ENCODE measurements around the gene GPX1.
"Not testable (repeated sequence)": the region's sequence is repeated elsewhere in the genome, so short reads cannot be mapped to it uniquely, and the experiment has no call there.

The GPX1 gene

DNA sequence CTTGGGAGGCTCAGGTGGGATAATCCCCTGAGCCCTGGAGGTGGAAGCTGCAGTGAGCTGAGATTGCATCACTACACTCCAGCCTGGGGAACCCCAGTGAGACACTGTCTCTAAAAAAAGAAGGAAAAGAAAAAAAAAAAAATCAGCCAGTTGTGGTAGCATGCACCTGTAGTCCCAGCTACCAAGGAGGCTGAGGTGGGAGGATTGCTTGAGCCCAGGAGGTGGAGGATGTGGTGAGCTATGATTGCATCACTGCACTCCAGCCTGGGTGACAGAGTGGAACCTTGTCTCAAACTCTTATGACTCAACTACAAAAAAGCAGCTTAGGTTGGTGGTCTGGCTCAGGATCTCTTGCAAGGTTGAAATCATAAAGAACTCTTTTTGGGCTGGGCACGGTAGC lies 19.3 kb upstream of the GPX1 start:
- no peak for DNase-seq (ENCODE audit: low spot score)
- TF ChIP-seq, protein P1, sequence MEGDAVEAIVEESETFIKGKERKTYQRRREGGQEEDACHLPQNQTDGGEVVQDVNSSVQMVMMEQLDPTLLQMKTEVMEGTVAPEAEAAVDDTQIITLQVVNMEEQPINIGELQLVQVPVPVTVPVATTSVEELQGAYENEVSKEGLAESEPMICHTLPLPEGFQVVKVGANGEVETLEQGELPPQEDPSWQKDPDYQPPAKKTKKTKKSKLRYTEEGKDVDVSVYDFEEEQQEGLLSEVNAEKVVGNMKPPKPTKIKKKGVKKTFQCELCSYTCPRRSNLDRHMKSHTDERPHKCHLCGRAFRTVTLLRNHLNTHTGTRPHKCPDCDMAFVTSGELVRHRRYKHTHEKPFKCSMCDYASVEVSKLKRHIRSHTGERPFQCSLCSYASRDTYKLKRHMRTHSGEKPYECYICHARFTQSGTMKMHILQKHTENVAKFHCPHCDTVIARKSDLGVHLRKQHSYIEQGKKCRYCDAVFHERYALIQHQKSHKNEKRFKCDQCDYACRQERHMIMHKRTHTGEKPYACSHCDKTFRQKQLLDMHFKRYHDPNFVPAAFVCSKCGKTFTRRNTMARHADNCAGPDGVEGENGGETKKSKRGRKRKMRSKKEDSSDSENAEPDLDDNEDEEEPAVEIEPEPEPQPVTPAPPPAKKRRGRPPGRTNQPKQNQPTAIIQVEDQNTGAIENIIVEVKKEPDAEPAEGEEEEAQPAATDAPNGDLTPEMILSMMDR (IDR thresholded peaks at IDR 0.05; ENCODE audit: extremely low read depth, missing control alignments), result no peak

DNA sequence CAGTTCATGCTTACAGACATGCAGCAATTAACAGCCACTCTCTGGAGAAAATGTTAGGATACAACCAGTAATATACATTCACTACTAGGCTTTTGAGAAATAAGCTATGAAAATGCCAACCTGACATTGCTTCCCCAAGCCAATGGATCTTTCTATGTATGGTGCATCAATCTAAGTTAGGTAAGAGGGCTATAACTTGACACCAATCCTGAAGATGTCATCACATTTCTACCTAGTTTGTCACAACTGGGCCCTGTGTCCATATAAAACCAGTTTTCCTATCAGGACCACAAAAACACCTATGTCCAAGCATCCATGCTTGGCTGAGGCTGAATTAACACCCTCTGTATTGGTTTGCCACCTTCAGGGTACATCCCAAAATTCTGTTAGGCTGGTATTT lies 13.8 kb upstream of the GPX1 start:
- no peak for DNase-seq (ENCODE audit: low spot score)
- TF ChIP-seq, protein P1 (IDR thresholded peaks at IDR 0.05; ENCODE audit: extremely low read depth, missing control alignments), result no peak

DNA sequence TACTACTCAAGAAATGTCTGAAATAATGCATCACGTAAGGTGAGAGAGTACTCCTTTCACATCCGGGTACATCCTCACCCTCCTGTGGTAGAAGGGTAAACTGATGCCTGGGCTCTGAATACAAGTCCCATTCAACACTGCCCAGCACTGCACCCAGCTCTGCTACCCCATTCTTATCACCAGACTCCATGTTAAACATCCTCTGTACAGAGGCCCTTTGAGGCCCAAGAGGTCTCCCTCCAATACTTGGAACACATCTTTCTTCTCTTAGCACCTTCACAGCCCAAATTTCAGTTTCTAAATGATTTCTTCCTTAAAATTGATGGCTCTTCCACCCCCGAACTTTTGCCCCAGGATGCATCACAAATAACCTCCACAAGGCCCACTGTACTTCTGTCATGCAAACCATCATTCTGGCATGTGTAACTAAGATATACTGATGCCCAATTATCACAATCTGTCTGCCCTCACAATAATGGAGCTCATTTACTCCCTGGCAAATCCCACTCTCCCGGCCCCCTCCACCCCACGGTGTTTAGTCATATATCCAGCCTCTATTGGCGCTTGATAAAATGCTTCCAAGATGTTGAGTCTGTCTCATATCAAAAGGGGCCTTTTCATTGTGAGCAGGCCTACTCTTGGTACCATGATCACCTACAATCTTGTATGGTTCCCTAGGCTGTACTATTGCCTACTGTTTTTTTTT lies 12.6 kb upstream of the GPX1 start:
- no peak for DNase-seq (ENCODE audit: low spot score)
- TF ChIP-seq, protein P1 (IDR thresholded peaks at IDR 0.05; ENCODE audit: extremely low read depth, missing control alignments), result no peak

DNA sequence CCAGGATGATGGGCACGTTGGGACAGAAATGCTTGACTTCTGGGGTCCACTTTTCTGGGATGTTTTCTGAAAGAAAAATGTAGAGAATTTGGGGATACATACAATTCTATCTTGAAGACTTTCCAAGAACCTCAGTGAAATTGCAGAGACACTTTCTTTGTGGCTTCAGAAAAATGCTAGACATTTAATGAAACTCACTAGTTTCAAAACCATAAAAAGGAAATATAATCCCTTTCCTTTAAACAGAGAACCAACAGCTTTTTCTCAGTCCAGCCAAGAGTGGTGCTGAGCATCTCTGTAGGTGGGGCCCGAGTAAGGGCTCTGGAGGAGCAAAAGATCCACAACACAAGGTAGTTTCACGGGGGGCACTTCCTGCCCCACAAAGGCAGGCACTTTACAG lies 4.4 kb upstream of the GPX1 start:
- TF ChIP-seq, protein P1 (IDR thresholded peaks at IDR 0.05; ENCODE audit: extremely low read depth, missing control alignments), result no peak
- no peak for DNase-seq (ENCODE audit: low spot score)

DNA sequence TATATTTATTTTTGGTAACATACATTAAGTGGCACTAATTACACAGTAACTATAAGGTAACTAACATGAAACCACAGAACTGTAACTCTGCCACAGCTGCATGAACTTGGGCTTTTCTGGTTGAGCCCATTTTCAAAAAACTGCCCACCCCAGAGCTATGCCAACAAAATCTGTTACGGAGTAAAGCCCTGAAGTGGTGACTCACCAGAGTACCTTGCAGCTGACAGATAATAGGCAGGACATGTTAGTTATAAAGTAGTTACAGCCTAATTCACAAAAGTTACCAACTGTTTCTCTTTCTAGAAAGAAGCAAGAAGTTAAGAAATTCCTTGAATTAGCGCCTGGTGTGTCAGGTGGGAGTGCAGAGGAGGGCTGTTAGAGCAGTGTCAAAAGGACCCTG lies 1.5 kb upstream of the GPX1 start:
- DNase-seq (ENCODE audit: low spot score), result no peak

DNA sequence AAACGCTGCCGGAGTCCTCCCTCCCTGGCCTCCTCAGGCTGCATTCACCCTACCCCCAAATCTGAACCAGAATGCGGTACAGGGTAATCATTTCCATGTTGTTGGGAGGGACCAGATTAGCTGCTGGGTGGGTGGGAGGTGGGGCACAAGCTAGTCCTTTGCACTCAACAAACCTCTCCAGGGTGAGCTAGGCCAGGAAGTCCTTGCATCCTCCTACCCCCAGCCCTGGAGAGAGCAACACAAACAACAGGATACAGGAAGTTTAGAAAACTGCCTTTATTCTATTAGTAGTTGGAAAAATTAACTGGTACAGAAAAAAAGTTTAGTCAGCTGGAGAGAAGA lies 702 bp upstream of the GPX1 start:
- TF ChIP-seq, protein P1 (IDR thresholded peaks at IDR 0.05; ENCODE audit: extremely low read depth, missing control alignments), result no peak
- no peak for DNase-seq (ENCODE audit: low spot score)

More for the DNA sequence above, 1.5 kb upstream of the GPX1 start:
- TF ChIP-seq, protein P1 (IDR thresholded peaks at IDR 0.05; ENCODE audit: extremely low read depth, missing control alignments), result no peak

DNA sequence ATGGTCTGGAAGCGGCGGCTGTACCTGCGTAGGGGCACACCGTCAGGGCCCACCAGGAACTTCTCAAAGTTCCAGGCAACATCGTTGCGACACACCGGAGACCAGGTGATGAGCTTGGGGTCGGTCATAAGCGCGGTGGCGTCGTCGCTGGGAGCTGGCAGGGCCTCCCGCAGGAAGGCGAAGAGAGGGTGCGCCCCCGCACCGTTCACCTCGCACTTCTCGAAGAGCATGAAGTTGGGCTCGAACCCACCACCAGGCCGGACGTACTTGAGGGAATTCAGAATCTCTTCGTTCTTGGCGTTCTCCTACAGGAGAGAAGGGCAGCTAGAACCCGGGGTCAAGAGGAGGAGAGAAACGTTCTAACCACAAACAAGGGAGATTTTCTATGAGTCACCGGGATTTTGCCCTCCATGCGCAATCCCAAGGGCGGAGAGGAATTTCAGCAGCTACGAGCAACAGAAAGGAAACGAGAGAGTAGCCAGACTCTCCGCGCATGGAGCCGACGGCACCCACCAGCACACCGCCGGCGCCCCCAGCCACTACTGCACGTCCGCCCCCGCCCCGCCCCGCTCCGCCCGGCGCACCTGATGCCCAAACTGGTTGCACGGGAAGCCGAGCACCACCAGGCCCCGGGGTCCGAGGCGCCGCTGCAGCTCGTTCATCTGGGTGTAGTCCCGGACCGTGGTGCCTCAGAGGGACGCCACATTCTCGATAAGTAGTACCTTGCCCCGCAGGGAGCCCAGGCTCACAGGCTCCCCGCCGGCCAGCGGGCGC lies 523 bp downstream of the GPX1 start:
- not testable (repeated sequence) for DNase-seq (ENCODE audit: low spot score)

DNA sequence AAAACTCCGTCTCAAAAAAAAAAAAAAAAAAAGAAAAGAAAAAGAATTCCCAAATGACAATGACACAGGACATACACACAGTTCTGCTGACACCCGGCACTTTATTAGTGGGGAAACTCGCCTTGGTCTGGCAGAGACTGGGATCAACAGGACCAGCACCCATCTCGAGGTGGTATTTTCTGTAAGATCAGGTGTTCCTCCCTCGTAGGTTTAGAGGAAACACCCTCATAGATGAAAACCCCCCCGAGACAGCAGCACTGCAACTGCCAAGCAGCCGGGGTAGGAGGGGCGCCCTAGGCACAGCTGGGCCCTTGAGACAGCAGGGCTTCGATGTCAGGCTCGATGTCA lies 1.1 kb downstream of the GPX1 start:
- DNase-seq (ENCODE audit: low spot score), result not testable (repeated sequence)
